GM18519 (cell line): Measurements from ENCODE around the gene PIKFYVE.
"Not testable (repeated sequence)": the region's sequence is repeated elsewhere in the genome, so short reads cannot be mapped to it uniquely, and the experiment has no call there.

ENCODE experiments used
- ATAC-seq: cut with Tn5 transposase; IDR thresholded peaks from one replicate; pipeline ENCODE4 v1.9.1; 2021; ENCODE audit warnings: mild to moderate bottlenecking, moderate library complexity; ENCODE audit not compliant: unreplicated experiment, low FRiP score

PIKFYVE gene

DNA sequence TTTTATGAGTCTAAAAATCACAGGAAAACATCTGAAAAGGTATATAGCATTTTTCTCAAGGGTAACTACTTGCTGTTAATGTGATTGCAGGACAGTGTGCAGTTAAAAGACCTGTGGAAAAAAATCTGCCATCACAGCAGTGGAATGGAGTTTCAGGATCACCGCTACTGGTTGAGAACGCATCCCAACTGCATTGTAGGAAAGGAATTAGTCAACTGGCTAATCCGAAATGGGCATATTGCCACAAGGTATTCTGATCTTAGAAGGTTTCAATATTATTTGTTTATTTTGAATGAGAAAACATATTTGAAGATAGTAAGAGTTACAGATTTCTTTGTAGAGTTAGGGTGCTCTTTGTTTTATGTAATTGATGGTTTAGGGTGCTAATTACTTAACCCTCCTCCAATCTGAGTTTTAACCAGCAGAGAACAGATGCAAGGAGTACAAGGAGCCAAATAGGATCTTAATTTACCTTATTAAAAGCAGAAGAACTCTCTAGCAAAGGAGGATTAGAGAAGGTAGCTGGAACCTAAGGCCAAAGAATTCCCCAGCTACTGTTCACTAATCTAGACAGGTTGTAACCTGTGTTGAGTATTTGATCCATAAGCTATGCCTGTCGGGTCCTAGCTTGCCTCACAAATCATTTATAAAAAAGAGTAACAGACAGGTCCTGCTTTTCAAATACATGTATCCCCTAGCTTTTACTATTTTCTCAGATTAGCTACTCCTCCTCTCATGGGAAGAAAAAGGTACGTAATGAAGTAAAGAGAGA lies 35.0 kb downstream of the PIKFYVE start:
- ATAC-seq = no peak

DNA sequence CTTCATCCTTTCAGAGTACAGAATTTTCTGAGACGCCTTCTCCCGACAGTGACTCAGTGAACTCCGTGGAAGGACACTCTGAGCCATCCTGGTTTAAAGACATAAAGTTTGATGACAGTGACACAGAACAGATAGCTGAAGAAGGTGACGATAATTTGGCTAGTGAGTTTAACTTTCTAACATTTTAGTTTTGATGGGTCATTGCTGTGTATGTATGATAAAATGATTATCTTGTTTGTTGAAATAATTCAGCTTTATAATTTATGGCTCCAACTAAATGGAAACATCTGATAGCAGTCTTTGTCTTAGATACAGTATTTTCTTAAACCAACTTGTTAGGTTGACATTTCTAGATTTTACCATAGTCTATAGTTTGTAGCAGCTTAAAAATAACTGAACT lies 38.1 kb downstream of the PIKFYVE start:
- no peak for ATAC-seq

DNA sequence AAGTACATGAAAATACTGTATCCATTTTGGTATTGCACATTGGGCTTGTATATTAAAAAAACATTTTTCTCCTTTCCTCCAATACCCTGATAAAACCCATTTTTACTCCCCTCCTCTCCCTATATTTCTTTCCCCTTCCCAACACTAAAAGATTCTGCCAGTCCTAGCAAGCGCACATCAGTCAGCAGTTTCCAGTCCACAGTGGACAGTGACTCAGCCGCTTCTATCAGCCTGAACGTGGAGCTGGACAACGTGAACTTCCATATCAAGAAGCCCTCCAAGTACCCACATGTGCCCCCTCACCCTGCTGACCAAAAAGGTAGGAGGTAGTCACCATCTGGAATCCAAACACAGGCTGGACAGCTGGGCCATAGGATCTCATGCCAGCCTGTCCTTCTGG lies 38.6 kb downstream of the PIKFYVE start:
- no peak for ATAC-seq

DNA sequence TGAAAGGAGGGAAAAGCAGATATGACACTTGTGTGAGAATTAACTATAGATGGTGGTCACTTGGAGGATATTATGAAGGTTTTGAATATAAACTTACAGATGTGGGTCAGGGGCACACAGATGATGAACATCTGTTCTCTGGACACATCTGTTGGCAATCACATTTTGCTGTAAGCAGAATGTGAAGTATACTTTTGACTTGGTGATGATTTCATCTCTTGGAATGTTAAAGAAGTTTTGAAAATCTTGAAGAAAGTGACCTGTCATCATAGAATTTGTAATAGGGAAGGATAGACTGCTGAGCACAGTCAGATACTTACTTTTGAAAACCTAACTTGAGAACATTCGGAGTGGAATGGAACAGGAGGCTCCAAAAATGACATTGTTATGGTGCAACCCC lies 40.2 kb downstream of the PIKFYVE start:
- no peak for ATAC-seq

DNA sequence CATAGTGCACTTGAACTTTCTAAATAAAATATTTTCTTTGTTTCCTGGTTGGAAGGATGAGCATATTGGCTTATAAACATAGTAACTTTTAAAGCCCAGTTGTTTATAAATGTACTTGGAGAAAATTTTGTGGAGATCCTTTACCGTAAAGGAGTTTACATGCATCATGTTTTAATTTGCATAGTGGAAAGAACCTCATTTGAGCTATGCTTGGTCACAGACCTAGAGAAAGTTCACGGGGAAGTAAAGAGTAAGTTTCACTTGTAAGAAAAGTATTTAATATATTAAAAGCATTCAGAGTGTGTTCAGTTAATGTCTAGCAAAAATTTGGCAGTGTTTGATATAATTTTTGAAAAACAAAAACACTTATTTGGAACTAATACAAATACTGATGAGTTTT lies 45.3 kb downstream of the PIKFYVE start:
- ATAC-seq = peak; percentile 57

DNA sequence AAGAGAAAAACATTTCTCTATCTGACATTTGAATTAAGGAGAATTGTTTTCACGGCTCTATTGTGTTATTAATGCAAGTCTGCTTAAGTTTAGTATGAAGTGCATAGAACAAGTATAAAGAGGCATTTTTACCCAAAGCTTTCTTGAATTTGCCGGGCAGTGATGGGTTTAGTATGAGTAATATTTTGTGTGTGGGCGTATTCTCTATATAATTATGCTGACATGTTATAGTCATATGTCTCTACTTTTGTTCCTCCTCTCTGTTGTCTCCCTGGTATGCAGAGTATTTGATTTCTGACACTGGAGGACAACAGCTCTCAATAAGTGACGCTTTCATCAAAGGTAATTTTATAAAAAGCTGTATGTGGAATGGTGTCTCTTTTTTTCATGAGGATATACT lies 45.9 kb downstream of the PIKFYVE start:
- ATAC-seq = peak; percentile 69

DNA sequence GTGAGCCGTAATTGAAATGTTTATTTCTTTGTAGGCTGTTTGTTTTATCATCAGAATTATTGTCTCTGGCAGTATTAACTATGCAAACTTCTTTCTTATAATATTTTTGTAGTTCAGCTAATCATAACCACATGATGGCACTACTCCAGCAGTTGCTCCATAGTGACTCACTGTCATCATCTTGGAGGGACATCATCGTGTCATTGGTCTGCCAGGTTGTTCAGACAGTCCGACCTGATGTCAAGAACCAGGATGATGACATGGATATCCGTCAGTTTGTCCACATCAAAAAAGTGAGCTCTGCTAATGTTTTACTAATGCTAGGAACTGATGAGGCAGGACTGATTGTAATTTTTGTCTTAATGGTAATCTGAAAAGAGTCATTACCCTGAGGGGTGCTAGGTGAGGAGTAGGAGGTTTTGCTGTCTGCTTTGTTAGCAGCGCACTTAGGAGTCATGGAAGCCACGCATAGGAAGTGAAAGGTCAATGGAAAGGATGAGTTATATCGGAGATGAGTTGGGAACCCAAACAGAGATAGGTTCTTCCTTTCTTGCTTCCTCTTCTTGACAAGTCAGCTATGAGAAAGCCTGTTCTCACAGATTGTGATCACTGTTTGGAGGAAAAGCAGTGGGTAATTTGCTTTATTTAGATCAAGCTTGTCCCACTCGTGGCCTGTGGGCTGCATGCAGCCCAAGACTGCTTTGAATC lies 49.2 kb downstream of the PIKFYVE start:
- ATAC-seq = peak; percentile 54

DNA sequence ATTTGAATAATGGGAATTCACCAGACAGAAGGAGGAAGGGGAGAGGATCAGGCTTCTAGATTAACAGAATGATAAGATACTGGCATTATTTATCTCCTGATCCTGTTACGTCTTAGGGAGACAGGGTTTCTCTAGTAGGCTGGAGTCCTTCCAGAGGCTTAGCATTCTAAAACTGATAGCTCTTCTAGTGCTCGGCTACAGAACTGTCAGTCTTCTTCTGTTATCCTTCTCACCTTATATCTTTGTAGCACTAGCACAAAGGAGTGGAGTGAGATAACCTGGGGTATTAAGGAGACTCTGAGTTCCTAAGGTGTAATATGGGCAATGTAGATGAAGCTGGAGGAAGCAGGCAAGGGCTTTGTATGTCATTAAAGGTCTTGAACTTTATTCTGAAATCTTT lies 52.1 kb downstream of the PIKFYVE start:
- no peak for ATAC-seq

DNA sequence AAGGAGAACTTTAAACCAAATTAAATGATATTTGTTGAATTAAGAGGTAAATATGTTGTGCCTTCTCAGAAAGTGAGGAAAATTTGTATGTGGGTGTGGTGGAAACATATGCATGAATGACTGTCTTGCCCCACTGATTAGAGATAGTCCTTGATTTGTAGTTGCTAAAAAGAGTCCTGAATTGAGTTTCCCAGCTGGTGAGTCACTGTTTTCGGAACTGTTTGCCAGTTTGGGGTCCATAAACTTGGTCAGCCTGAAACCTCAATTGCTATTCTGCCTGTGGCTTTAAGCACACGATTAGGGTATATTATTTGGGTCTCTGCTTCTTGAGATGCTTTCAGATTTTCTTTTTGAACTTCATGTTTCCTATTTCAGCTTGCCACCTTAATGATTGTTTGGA lies 53.3 kb downstream of the PIKFYVE start:
- ATAC-seq = no peak

DNA sequence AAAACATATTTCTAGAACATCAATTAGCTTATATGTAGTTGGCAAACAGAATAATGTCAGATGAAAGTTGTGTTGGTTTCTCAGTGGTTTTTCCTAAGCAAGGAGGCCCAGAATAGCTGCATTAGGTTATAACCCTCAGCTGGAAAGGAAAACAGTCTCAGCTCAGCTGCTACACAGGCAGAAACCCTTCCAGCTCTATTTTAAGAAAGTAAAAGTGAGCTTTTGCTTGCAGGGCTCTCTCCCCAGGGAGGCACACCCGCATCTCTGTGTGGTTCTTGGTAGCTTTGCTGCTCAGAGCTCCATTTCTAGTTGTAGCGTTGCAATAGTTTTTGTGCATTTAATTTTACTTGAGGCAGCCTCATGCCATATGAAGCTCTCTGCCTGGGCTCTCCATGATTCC lies 54.6 kb downstream of the PIKFYVE start:
- peak; percentile 83 for ATAC-seq

DNA sequence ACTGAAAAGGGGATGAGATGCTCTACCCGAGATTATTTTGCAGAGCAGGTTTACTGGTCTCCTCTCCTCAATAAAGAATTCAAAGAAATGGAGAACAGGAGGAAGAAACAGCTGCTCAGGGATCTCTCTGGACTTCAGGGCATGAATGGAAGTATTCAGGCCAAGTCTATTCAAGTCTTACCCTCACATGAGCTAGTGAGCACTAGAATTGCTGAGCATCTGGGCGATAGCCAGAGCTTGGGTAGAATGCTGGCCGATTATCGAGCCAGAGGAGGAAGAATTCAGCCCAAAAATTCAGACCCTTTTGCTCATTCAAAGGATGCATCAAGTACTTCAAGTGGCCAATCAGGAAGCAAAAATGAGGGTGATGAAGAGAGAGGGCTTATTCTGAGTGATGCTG lies 60.0 kb downstream of the PIKFYVE start:
- ATAC-seq = no peak

DNA sequence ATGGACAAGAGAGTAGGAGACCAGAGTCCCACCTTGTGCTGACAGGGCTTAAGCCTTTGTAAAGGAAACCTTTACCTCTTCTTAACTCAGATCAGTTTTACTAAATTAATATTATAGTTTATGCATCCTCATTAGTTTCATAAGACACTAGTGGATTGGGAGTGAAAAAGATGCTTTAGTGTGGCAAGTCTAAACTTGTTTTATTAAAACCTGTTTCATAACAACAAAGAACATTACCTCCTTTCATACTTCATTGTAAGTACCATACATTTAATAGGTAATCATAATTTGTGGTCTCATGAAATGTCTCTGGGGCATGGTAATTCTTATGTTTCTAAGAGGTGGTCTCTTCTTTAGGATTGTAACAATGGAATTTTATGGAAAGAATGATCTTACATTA lies 63.4 kb downstream of the PIKFYVE start:
- no peak for ATAC-seq

DNA sequence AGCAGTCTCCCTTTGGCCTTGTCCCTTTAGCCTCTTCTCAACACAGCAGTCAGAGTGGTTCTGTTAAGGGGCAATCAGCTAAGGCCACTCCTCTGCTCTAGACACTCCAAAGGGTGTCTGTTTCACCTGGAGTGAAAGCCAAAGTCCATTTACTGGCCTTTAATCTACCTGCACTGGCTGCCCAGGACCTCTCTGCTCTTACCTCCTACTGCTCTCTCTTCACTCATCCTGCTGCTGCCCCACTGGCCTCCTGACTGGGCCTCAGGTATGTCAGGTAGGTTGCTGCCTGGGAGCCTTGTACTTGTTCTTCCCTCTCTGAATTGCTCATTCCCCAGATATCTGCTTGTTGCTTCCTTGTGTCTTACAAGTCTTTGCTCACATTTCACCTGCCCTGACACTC lies 68.2 kb downstream of the PIKFYVE start:
- ATAC-seq = no peak

DNA sequence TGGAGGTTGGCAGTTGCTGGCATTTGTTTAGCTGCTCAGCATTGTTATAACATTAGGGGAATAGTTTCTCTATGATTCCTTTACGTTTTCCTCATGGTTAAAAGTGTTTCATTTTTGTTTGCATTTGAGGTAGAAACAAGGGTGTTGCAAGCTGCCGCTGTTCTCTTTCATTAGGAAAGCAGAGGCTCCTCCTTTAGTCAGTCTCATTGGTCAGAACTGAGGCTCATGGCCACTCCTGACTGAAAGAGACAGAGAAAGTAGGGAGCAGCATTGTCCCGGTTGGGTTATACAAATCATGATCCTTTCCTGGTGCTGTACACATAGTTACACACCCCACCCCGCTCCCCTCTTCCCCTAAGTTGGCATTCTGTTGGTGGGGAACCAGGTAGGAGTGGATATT lies 80.7 kb downstream of the PIKFYVE start:
- ATAC-seq = no peak

DNA sequence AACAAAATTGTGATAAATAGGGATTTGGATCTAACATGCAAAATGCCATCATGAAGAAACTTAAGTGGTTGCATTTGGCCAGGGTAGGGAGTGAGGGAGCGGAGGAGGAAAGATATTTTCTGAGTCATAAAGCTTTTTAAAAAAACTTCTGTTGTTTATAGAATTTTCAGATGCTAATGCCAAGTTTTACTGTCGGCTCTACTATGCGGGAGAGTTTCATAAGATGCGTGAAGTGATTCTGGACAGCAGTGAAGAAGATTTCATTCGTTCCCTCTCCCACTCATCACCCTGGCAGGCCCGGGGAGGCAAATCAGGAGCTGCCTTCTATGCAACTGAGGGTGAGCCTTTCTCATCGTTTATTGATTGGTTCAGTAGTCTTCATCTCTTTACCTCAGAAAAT lies 84.6 kb downstream of the PIKFYVE start:
- no peak for ATAC-seq

DNA sequence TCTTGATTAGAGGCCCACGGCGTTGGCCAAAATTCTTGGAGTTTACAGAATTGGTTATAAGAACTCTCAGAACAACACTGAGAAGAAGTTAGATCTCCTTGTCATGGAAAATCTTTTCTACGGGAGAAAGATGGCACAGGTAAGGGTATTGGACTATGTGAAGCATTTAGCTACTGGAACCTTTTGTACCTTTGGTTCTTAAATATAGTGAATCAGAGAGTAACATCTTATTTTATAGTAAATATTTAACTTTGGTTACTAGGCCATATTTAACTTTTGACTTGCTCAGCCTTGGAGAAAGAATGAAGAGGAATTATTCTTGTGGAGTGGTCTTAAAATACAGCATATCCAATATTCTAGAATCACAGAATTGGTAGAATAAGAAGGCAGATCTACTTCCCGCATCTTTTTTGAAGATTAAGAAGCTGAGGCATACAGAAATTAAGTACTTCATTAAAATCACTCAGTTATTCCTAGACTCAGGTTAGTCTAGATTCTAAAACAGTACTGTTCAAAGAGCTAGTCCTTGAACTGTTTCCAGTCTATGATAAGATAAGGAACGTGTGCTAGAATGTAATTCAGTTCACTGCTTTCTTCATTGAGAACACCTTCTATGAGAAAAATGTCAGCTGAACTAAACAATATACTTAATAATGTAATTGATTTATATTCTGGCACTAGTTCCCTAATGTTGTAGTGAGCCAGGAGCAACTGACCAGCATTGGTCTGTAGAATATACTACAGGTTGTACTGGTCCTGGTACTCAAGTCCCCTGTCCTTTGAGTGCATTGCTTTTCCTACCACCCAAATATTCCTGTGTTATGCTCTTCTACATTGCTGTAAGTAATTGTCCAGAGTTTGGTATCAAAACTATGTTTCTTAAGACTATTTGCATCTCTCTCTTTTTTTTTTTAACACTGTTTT lies 86.9 kb downstream of the PIKFYVE start:
- ATAC-seq = no peak

DNA sequence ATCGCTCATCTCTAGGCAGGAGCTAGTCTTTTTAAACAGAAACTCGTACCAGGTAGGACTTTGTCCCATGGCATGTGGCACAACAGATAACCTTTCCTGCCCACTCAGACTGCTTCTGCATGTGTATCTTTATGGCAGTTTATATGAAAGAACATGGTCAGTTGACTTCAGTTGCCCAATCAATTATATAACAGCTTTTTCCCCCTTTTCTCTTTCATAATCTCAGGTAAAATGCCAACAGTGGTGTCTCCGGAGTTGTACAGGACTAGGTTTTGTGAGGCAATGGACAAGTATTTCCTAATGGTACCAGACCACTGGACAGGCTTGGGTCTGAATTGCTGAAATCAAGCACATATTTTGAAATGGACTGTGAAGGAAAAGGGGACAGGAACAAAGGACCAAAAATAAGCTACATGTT lies 88.9 kb downstream of the PIKFYVE start:
- no peak for ATAC-seq

DNA sequence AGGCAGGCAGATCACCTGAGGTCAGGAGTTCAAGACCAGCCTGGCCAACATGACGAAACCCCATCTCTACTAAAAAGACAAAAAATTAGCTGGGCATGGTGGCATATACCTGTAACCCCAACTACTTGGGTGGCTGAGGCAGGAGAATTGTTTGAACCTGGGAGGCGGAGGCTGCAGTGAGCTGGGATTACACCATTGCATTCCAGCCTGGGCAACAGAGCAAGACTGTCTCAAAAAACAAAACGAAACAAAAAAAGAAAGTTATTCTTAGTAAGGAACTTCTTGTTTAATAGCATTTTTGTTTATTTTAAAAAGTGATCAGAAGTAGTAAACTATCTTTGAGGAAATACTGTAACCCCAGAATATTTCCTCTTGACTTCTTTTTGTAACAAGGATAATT lies 90.4 kb downstream of the PIKFYVE start:
- not testable (repeated sequence) for ATAC-seq

DNA sequence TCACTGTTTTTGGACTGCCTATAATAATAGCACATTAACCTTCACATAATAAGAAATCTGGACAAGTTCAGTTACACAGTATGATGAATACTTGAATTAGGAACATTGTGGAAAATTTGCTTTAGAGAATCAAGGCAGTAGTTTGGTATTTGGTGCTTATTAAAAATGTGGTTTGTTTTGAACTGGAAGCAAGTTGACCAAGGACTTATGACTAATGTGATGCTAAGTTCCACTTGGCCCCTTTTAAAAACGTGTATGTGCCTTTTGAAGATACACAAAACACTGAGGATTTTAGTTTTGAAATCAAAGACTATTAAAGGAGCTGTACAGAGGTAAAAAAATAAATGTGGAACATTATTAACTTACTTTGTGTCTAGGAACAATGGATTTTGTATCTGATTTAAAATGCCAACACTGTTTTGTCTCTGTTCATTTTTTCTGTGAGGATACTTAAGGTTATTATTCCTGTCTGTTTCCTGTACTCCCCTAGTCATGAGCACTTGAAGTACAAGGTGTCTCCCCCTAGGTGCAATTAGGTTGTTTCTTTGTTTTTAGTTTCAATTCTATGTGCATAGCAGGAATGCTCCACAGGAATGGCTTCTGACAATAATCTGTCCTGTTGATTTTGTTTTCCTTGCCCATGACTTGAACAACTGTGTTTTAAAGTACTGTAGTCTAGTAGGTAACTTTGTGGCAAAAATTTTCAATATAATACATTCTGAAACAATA lies 91.0 kb downstream of the PIKFYVE start:
- ATAC-seq = no peak
